ENCODE results near the gene METTL3.

- TF ChIP-seq CTCF (IDR thresholded peaks at IDR 0.05; ENCODE audit: poor library complexity) (no peak), EZH2 (IDR thresholded peaks at IDR 0.05; ENCODE audit: borderline replicate concordance) (no peak), EZH2phosphoT487 (IDR thresholded peaks at IDR 0.05; ENCODE audit: low read depth, severe bottlenecking, unreplicated experiment) (no peak)
Observed at GRCh38 chr14:21509432-21510143, 1.6 kb downstream of the METTL3 start.
